Fibroblast of the aortic adventitia (primary cell): Measurements from ENCODE around the gene KCNIP2. TPM values are rescaled to one million over a fixed set of nuclear protein-coding genes. Genes with fewer than 3 reads are reported as not detected.

Experiments used
- DNase-seq: peaks from one replicate; pipeline ENCODE4 v3.0.0-alpha.2; 2010; ENCODE audit warnings: low read depth
- H3K4me3 ChIP-seq: 2 replicates; pipeline ENCODE4 v1.5.1; 2011; ENCODE audit warnings: low read depth, mild to moderate bottlenecking, control low read depth, low read length, moderate library complexity
- total RNA-seq: library from RNA; depleted of rRNA; stranded (reverse); fragments of >200 nt; gene quantifications from 2 replicates; pipeline ENCODE4 v1.2.3, GENCODE V29; 2012; ENCODE audit warnings: low replicate concordance
- TF ChIP-seq, protein P1 (sequence below): IDR thresholded peaks from 2 replicates; pipeline ENCODE4 v1.5.1; 2011; ENCODE audit warnings: mild to moderate bottlenecking, low read length, control low read depth, inconsistent platforms; ENCODE audit not compliant: insufficient read depth

KCNIP2 gene
- total RNA-seq, 1 donor, result 1.2 TPM

DNA sequence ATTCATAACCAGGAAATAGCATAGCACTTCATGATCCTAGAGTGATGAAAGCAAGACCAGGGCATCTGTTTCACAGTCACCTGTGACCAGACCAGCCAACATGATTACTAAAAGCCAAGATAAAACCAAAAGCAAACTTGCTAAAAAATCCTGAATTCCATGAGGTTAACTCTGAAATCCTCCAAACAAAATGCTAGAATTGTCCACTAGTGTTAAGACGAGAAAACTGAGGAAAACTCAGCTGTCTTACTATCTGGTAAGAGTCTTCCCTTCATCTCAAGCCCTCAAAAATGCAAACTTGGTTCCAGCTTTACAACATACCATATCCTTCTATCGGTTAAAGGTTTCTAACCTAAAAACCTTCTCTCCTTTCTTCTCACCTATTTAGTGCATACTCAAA is 59.0 kb downstream of the KCNIP2 start:
- TF ChIP-seq, protein P1, sequence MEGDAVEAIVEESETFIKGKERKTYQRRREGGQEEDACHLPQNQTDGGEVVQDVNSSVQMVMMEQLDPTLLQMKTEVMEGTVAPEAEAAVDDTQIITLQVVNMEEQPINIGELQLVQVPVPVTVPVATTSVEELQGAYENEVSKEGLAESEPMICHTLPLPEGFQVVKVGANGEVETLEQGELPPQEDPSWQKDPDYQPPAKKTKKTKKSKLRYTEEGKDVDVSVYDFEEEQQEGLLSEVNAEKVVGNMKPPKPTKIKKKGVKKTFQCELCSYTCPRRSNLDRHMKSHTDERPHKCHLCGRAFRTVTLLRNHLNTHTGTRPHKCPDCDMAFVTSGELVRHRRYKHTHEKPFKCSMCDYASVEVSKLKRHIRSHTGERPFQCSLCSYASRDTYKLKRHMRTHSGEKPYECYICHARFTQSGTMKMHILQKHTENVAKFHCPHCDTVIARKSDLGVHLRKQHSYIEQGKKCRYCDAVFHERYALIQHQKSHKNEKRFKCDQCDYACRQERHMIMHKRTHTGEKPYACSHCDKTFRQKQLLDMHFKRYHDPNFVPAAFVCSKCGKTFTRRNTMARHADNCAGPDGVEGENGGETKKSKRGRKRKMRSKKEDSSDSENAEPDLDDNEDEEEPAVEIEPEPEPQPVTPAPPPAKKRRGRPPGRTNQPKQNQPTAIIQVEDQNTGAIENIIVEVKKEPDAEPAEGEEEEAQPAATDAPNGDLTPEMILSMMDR, result no peak
- no peak for DNase-seq
- no peak overlapping the region for H3K4me3 ChIP-seq

DNA sequence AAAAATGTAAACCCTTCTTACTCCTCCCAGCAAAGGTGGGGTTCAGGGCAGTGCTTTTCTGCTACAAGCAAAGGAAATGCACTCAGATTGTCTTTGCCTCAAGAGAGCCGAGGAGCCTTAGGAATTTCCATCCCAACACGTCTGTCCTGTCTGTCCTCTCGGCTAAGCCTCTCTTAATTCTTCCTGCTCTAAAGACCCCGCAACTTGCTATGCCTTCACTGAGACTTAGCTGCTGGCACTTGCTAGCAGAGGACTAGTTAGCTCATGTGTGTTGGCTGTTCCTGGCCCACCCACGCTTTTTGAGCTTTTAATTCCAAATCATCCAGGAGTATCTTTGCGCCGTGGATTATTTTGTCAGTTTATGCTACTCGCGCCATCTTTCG is 59.9 kb downstream of the KCNIP2 start:
- TF ChIP-seq, protein P1, result no peak
- peak overlapping the region; percentile 88 for H3K4me3 ChIP-seq
- DNase-seq, result no peak

DNA sequence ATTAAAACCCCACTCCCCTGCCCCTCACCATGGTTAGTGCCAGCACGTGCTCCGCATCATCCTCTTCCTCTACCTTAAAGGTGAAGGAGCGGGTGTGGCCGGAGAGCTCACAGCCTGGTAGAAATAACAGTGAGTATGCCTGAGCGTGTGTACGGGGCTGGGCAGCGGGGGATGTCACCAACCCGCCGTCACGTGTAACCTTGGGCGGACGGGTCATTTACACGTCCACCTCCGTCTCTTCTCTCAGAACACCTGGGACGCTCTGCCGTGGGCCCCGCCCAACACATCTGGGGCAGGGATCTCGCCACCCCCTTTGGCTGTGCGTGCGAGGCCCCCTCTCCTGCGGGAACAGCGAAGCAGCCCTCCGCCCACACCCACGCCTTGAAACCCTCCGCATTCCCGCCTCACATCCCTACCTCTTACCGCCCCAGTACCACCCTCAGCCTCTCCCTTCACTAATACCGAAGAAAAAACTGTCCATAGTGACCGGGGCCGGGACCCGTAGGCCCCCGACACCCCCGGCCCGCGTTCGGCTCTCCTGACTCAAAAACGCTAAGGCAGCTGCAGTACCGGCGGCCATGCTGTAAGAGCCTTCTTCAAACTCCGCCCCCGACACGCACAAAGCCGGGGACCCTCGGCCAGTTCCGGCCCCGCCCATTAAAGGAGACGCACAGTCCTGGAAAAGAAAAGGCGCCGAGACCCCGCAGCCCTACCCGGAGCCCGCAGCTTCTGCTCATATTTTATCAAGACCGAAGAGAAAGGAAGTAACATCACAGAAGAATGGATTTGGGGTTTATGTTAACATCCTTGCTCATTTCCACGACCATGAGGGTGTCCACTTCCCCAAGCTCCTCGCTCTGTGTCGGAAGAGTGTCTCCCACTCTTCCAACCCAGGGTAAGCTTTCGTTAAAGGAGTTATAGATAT is 60.5 kb downstream of the KCNIP2 start, which contains the start of gene NPM3:
Gene NPM3 (minus strand): TSS at position 636 of the 925 bp plus-strand sequence. CDS start 56 bp downstream, at position 580.
- DNase-seq, result peak; percentile 67
- peak within 1 kb of the TSS; percentile 88 for H3K4me3 ChIP-seq
- TF ChIP-seq, protein P1, result no peak

DNA sequence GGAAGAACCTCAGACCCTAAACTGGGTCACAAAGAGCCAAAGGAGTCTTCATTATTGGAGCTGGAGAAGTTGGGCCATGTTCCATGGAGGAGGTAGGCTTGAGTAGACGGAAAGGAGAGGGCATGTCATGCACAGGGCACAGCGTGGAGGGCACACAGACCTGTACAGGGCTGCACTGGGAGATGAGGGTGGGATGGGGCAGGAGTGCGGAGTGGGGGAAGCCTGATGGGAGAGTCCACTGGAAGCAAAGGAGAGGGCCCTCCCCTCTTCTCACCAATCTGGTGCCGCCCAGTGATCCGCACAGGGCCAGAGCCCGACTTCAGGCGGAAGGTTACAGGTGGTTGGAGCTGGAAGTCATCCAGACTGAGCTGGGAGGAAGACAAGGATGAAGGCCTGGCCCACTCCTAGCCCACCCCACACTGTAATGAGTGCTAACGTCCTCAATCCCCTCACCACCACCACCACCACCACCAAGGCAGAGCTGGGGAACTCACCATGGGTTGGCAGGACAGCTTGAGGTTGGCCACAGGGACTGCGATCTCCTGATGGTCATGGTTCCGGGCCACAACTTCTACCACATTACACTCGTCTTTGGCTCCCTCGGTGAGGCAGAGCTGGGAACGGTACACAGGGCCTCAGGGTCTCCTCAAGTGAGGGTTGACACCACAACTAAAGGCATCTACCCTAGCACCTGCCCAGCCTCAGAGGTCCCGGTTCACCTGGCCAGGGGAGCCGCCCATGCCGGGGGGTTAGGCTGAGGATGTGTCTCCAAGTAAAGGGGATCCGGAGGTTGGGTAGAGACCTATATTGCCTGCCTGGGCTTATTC is 61.4 kb downstream of the KCNIP2 start:
- TF ChIP-seq, protein P1, result no peak
- DNase-seq, result no peak

DNA sequence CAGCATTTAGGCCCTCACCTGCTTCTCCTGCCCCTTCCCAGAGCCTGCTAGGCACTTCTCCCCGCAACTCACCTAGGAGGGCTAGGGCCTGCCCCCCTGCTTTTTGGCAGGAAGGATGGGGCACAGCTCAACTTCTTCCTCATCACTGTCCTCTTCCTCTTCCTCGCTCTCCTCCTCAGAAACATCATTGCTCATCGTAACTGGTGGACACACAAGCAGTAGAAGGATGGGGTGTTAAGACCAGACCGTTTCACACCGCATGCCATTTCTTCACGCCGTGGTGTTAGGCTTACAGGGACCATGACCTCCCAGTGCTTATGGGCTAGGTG is 62.0 kb downstream of the KCNIP2 start:
- no peak overlapping the region for H3K4me3 ChIP-seq
- no peak for DNase-seq
- TF ChIP-seq, protein P1, result no peak

More for the DNA sequence above, 61.4 kb downstream of the KCNIP2 start:
- peak overlapping the region; percentile 88 for H3K4me3 ChIP-seq

DNA sequence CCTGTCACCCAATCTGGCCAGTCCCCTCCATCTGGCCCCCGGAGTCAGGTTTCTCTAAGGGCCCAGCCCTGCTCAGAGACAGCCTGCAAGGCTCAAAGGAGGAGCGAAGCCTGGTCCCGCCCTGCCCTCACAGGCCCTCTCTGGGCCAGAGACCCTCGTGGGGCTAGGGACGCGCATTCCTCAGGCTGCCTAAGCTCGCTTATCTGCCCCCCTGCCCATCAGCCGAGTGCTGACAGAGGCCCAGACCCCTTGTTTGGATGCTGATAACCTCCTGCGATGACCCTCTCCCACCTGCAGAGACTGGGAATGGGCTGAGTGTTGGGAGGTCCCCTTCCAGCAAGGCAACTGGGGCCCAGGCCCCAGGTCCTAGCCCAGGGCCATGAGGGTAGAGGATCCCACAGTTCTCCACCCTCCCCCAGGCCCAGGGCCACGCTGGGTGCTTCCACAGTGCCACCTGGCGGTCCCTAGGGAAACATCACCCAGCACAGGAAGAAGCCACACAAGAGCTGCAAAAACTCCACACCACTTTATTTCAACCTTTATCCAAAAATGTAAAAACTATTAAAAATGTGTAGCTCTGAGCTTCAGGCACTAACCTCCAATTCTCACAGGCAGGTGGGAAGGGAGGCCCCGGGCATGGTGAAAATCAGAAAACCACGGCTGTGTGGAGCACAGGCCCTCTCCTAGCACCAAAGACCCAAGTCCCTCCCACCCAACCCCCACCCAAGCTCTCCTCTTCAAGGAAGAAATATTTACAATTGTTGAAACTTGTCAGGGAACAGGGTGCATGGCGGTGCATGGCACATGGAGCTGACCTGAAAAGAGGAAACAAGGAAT is 62.6 kb downstream of the KCNIP2 start:
- no peak overlapping the region for H3K4me3 ChIP-seq
- DNase-seq, result peak; percentile 63
- TF ChIP-seq, protein P1, result peak; percentile 94
